Measurements from ENCODE around the gene SLC3A2. TPM values are rescaled to one million over a fixed set of nuclear protein-coding genes. Genes with fewer than 3 reads are reported as not detected.

SLC3A2 gene
- total RNA-seq, 1 experiment from 2014 or later: 545 TPM

DNA sequence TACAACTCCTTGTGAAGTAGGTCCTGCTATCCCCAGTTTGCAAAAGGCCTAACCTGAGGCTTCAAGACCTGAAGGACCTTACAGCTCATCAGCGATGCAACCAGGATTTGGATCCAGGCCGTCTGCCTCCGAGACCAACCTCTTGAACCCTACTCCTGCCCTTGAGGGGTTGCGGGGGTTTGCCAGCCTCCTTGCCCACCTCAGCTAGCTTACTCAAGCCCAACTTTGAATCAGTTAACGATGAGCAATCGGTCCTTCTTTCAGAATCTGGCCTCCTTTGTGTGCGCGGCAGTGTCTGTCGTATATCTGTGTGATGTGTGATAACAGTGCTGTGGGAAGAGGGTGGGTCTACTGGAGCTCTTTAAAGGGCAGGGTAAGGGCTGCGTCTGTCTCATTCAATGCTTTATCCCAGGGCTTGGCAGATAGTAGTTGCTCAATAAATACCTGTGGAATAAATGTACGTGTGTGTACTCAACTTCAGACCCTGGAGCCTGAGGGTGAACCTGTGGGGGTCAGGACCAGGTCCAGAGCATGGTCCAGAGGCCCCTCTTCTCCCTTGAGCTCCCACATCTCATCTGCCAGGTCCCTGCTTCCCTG lies 37.3 kb downstream of the SLC3A2 start:
- Histone ChIP-seq H3K36me3 (no peaks in the 10 kb centered on the region), H3K9me3 (no peaks in the 10 kb centered on the region), H3K4me3 (no peak overlapping the region), H3K27me3 (no peaks in the 10 kb centered on the region)
- no peak for DNase-seq

DNA sequence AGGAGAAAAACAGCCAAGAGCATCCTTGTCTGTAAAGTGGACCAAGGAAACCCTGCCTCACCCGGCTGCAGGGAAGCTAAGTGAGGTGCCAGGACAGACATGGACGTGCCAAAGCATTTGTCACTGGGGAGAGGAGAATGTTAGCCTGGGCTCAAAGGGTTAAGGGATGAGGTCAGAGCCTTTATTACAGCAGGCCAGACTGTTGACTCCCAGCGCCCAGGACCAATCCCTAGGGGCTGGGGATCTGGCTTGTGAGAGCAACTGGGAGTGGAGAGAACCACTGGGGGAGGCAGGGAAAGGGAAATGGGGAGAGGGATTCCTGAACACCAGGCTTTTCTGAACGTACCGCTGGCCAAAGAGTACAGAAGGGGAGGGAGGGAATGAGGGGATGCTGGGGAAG lies 37.8 kb downstream of the SLC3A2 start:
- Histone ChIP-seq H3K36me3 (no peaks in the 10 kb centered on the region), H3K27me3 (no peaks in the 10 kb centered on the region), H3K4me3 (no peak overlapping the region), H3K9me3 (no peaks in the 10 kb centered on the region)
- DNase-seq: peak; percentile 86

DNA sequence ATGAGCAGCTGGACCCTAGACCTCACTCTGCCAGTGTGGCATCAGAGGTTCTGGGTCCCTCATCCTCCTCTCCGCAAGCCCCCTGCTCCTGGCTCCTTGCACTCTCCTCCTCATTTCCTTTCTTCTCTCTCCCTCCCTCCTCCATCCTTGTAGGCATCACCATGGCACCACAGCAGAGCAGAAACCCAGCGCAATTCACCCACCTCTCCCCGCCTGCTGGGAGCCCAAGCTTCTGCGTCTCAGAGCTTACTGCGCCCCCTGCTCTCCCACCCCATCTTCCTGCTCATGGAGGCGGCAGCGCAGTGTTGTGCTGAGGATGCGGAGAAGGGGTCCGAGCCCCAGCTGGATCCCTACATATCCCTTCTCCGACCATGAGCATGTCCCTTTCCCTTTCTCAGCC lies 38.8 kb downstream of the SLC3A2 start:
- DNase-seq: no peak
- Histone ChIP-seq H3K4me3 (no peak overlapping the region), H3K27me3 (no peaks in the 10 kb centered on the region)

DNA sequence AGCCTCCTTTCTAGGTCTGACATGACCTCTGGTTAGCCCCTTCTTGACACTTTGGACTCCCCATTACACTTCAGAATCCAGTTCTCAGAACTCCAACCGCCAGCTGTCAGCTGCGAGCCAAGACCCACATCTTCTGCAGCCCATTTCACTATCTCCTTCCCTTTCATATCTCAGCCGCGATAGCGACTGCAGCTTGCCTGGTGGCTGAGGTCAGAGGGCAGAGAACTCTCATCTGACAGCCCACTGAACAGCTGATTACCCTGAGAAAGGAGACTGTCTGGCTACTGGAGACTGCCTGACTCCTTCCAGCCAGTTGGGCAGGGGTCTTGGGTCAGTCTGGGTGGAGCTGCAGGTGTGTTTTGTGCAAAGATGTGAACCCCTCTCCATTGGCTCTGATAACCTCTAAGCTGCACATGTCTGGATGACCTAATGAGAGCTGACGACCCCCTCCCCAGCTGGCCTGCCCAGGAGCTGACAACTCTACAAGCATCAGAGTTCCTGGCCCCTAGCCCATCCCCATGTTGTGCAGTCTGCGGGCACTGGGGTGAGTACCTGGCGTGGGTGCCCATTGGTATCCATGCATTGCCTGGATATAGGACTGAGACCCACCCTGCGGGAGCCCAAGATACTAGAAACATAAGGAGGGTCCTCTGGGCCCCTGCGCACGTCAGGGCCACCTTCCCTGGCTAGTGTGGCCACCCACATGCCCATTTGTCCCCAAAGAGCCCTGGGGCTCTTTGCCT lies 39.4 kb downstream of the SLC3A2 start:
- H3K36me3 ChIP-seq: no peaks in the 10 kb centered on the region
- no peak for DNase-seq
- no peak overlapping the region for H3K4me3 ChIP-seq
- no peaks in the 10 kb centered on the region for H3K27me3 ChIP-seq
- no peaks in the 10 kb centered on the region for H3K9me3 ChIP-seq

More for the DNA sequence above, 38.8 kb downstream of the SLC3A2 start:
- Histone ChIP-seq H3K36me3 (no peaks in the 10 kb centered on the region), H3K9me3 (no peaks in the 10 kb centered on the region)

DNA sequence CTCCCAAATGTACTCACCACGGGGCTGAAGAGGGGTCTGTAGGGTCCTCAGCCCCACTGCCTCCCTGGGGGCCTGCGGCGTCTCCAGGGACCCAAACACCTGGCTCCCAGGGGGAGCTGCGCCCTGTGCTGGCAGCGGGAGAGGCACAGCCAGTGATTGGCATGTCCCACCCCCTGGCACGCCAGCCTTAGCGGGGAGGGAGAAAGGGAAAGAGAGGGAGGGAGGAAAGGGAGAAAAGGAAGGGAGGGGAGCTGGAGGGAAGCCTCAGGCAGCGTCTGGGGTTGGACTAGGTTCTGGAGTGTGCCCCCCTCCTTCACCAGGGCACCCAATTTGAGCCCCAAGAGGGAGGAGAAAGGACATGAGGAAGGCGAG lies 40.5 kb downstream of the SLC3A2 start, which contains the start of gene CHRM1:
Gene CHRM1 (minus strand): TSS at position 163 of the 372 bp plus-strand sequence. CDS start 10,263 bp downstream, outside the sequence.
- no peaks in the 10 kb centered on the region for H3K36me3 ChIP-seq
- peak within 1 kb of the TSS; percentile 12; the same call in 1 of the 2 replicates for H3K4me3 ChIP-seq
- no peaks in the 10 kb centered on the region for H3K27me3 ChIP-seq
- DNase-seq: peak; percentile 66
- no peaks in the 10 kb centered on the region for H3K9me3 ChIP-seq

DNA sequence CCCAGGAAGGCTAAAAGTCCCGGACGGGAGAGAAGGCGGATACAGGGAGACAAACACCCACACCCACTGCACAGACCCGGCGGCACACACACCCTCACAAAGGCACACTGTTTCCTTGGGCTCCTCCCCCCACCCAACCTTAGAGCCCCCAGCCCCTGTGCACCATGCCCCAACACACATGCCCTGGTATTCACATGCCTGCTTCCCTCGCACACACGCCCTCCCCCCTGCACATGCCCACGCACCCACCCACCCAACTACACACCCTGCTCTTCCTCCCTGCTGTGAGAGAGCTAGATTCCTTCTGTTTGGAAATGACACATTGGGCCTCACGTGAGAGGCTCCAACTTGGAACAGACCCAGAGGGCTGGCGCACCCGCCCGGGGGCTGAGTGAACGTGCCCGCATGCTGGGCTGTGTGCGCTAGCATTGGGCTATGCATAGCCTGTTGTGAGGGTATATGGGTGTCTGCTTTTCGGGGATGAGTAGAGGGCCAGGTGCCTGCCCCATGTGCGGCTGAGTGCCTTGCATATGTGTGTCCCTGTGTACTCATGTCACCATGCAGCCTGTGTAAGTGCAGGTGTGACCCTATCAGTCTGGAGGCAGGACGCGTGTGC lies 41.0 kb downstream of the SLC3A2 start:
- DNase-seq: peak; percentile 91
- H3K9me3 ChIP-seq: no peaks in the 10 kb centered on the region
- H3K4me3 ChIP-seq: peak overlapping the region; percentile 12; the same call in 1 of the 2 replicates
- H3K36me3 ChIP-seq: no peaks in the 10 kb centered on the region
- H3K27me3 ChIP-seq: no peaks in the 10 kb centered on the region

DNA sequence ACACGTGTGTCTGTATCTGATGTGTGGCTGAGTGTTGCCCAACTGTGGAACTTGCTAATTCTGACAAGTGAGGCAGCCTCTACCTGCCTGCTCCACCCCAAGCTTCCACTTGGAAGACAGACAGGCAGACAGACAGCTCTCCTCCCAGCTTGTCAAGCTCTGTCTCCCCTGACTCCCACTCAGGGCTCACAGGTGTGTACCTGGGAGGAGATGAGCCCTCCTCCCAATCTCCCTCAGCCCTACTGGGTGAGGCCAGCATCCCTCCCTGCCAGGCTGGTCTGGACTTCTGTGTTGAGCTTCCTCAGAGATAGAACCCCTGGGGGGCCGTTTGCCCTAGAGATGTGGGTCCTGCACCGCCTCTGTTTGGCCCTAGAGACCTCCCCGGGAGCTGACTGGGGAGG lies 41.5 kb downstream of the SLC3A2 start:
- H3K4me3 ChIP-seq: no peak overlapping the region
- no peak for DNase-seq
- H3K9me3 ChIP-seq: no peaks in the 10 kb centered on the region
- H3K36me3 ChIP-seq: no peaks in the 10 kb centered on the region
- H3K27me3 ChIP-seq: no peaks in the 10 kb centered on the region

DNA sequence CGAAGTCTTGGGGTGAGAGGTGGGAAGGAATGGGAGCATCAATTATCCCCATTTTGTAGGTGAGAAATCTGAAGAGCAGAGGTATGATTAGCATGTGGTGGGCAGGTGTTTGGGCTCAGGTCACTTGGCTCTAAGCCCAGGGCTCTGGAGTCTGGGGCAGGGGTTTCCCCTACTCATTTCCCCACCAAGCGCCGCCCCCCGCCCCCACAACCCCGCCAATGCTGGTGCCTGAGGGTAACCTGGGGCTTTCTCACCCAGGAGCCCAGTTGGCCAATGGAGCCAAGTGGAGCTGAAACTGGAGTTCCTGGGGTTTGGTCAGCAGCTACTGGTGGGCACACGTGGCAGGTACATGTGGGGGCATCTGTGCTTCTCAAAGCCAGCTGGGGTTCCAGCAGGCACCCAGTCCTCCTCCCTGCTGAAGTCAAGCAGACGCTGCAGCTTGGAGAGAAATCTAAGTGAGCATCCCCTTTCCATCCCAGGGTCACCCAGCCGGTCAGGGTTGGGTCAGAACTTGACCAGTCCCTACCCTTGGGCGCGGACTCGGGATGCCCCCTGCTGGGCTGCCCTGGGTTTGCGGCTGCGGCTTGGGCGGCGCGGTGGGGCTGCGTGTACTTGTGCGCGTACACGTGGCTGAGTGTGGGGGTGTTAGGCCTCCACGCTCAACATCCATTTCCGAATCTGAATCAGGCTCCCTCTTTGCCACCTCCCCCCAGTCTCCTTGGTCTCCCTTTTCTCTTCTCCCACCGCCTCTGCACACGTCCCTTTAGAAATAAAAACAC lies 42.1 kb downstream of the SLC3A2 start:
- H3K9me3 ChIP-seq: no peaks in the 10 kb centered on the region
- H3K27me3 ChIP-seq: no peaks in the 10 kb centered on the region
- DNase-seq: peak; percentile 18
- H3K36me3 ChIP-seq: no peaks in the 10 kb centered on the region
- no peak overlapping the region for H3K4me3 ChIP-seq

DNA sequence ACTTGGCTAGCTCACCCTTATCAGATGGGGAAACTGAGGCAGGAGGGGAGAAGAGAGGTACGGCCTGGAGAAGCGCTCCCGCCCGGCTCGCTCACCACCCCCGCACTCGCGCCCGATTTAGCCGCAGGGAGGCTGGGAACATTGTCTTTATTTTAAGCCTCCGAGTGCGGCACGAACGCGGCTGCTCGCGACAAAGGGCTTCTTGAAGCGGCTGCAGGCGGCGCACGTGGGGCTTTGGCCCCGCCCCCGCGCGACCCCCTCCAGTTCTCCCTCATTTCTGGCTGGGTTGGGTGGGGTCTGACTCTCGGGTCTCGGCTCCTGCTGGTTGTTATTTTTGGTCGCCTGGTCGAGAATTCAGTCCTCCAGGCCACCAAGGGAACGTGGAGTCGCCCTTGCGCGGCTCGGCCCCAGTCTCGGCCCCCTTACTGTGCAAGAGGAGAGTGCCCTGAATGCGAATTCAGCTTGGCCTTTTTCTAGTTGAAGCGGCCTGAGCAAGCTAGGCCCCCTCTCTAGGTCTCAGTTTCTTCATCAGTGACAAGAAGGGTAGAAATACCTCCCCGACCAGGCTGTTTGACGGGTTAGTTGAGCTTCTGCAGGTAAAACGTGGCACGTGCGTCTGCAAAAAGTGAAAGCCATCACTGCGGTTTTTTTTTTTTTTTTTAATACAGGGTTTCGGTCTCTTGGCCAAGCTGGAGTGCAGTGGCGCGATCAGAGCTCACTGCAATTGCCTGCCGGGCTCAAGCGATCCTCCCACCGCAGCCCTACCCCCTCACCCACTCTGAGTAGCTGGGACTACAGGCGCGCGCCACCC lies 43.1 kb downstream of the SLC3A2 start:
- H3K9me3 ChIP-seq: no peaks in the 10 kb centered on the region
- no peaks in the 10 kb centered on the region for H3K36me3 ChIP-seq
- no peak overlapping the region for H3K4me3 ChIP-seq
- H3K27me3 ChIP-seq: no peaks in the 10 kb centered on the region
- no peak for DNase-seq

DNA sequence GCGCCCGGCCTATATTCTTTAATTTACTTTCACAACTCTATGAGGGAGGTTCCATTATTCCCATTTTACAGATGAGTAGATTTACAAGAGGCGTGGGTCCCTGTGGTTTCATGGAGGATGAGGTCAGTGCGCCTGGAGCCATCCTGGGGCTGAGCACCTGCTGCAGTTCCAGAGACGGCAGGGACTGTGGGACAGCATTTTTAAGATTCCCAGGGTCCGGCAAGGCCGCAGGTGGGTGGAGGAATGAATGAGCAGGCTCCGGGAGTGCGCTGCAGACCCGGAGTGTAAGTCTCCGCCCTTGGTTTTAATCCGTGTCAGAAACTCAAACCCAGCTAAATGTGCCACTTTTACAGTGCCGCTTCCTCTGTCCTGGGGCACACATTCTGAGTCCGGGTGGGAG lies 44.6 kb downstream of the SLC3A2 start:
- H3K27me3 ChIP-seq: no peaks in the 10 kb centered on the region

DNA sequence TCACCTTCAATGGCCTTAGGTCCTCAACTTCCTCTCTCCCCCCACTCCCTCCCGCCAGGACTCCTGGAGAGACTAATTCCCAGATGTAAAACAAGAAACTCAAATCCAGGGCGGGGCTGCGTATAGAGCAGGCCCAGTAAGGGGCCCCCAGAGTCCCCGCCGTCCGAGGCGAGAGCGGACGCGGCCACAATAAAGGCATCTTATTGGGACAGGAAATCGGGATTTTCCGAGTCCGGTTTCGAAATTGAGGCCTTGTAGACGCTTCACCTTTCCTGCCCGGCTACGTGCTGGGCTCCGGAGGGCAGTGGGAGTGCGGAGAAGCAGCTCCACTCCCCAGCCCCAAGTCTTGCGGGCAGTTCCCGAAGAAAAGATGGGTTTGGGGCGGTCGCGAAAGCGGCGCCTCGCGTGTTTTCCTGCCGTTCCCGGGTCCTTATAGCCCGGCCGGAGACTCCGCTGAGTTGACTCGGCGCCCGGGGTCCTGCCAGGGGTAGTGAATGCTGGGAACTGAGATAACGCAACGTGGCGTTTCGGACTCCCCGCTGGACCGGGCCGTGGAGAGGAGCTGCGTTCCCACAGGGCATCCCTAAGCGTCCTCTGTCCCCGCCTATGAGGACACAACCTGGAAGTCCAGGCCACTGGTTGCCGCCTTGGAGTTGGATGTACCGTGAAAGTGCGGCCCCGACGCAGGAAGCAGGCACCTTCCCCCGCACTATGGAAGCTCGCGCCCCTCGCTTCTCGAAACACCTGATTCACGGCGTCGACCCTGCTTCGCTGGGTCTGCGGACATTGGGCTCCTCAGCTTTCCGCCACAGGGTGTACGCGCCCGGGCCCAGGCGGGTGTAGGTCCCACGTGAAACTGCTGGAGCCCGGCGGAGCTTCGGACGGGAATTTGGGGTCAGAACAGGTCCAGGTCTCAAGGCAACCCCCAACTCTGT lies 45.3 kb downstream of the SLC3A2 start:
- Histone ChIP-seq H3K9me3 (no peaks in the 10 kb centered on the region), H3K4me3 (no peak overlapping the region)

More for the DNA sequence above, 44.6 kb downstream of the SLC3A2 start:
- Histone ChIP-seq H3K4me3 (no peak overlapping the region), H3K36me3 (no peaks in the 10 kb centered on the region), H3K9me3 (no peaks in the 10 kb centered on the region)
- no peak for DNase-seq

DNA sequence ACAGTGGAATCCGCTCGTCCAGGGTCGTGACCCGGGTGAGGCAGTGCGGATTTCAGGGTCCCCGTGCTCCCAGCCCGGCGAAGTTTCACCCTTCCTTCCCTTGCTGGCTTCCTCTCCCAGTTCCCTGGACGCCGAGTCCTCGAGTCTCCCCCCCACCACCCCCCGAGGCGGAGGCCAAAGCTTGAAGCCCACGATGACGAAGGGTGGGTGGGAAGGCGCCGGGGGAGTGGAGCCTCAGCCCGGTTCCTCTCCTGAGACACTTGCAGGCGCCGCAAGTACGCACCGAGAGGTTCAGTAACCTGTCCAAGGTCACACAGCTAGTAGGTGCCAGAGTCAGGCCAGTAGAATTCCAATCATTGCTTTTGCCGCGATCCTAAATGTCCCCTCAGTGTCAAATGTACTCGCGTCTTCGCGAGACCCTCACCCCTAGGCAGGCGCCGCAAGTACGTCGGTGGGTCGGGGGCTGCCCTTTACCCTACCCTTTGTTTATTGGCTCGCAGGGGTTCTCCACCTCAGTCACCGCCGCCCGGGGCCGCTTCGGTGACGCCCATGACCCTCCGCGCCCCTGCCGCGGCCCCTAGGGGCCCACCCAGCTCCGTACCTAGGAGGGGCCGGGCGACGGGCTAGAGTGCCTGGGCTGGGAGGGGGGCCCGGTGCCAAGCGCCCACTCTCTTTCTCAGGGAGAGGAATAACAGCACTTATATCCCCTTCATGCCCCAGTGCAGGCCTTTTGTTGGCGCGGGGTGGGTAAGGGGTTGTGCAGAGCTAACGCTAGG lies 46.2 kb downstream of the SLC3A2 start:
- Histone ChIP-seq H3K36me3 (no peaks in the 10 kb centered on the region), H3K4me3 (no peak overlapping the region), H3K27me3 (no peaks in the 10 kb centered on the region), H3K9me3 (no peaks in the 10 kb centered on the region)
- DNase-seq: no peak

More for the DNA sequence above, 45.3 kb downstream of the SLC3A2 start:
- H3K27me3 ChIP-seq: no peaks in the 10 kb centered on the region
- DNase-seq: no peak
- H3K36me3 ChIP-seq: no peaks in the 10 kb centered on the region

DNA sequence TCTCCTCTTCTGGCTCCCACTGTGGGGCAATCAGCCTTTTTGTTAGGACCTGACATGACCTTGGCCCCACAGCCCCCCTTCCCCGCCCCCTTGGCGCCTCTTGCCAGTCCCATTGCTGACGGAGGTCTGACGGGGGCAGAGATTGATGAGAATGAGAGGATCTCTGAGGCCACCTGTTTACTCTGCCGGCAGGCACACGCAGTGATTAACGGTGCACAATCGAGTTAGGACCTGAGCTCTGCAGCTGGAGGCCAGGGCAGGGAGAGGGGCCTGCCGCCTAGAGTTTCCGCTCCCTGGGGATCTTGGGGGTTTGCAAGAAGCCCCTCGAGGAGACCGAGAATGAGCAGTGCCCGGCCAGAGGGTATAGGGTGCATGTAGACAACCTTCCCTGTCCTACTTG lies 47.3 kb downstream of the SLC3A2 start:
- H3K4me3 ChIP-seq: no peak overlapping the region
- no peak for DNase-seq
- H3K9me3 ChIP-seq: no peaks in the 10 kb centered on the region
- H3K27me3 ChIP-seq: no peaks in the 10 kb centered on the region
- H3K36me3 ChIP-seq: no peaks in the 10 kb centered on the region

DNA sequence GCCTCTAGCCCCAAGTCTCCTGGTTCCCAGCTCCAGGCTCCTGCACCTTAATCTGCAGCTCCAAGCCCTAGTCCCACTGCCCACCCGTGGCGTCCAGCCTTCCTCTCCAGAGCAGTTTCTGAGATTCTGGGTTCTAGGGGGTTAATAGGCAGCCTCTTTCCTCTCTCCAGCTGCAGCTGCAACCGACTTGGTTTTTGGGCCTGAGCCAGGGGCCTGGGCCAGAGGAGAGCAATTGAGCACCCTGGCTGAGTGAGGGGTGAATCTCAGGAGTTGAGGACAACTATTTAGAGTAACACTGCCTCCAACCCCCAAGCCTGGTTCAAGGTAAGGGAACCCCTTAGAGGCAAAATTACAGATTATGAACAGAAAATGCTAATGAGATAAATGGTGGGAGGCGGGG lies 49.5 kb downstream of the SLC3A2 start:
- Histone ChIP-seq H3K27me3 (no peaks in the 10 kb centered on the region), H3K9me3 (no peaks in the 10 kb centered on the region), H3K4me3 (no peak overlapping the region), H3K36me3 (no peaks in the 10 kb centered on the region)
- DNase-seq: no peak

DNA sequence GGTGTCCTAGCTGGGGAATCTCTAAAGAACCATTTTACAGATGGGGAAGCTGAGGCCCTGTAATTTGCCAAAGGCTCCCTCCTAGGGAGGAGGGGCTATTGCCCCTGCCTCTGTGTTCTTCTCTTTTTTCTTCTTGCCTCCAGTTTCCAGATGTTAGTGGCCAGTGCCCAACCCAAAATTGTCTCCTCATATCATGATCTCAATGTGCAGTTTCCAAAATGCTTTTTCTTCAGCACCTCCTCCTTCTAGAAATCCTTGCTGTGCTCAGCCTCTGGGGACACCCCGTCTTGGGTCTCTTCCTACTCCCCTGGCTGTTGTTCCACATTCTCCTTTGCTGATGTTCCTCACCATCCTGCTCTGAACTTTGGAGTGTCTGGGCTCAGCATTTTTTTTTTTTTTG lies 50.0 kb downstream of the SLC3A2 start:
- Histone ChIP-seq H3K9me3 (no peaks in the 10 kb centered on the region), H3K36me3 (no peaks in the 10 kb centered on the region), H3K27me3 (no peaks in the 10 kb centered on the region), H3K4me3 (no peak overlapping the region)
- no peak for DNase-seq

Data from MG63 (cell line).